ENCODE results near the gene PLEKHH3.

DNA sequence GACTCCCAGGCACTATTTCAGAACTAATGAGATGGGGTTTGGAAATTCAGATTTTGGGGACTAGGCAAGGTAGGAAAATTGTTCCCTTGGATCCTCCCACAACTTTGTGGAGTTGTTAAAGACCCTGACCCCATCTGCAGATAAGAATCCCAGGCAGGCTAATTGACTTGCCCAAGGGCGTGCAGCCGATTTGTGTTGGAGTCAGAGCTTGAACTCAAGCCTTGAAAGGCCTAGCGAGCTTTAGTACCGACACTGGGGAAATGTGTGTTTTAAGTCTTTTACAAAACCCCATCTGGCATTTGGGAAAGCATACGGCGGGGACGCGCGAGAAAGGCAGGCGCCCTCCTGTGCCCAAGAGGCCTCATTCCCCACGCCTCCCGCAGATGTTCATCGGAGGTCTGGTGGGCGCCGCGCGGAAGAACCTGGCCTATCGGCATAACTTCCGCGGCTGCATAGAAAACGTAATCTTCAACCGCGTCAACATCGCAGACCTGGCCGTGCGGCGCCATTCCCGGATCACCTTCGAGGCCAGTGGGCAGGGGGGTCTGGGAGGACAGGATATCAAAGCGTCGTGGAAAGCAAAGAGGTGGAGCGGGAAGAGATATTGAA lies 9.8 kb upstream of the PLEKHH3 start:
- TF ChIP-seq, protein P1, sequence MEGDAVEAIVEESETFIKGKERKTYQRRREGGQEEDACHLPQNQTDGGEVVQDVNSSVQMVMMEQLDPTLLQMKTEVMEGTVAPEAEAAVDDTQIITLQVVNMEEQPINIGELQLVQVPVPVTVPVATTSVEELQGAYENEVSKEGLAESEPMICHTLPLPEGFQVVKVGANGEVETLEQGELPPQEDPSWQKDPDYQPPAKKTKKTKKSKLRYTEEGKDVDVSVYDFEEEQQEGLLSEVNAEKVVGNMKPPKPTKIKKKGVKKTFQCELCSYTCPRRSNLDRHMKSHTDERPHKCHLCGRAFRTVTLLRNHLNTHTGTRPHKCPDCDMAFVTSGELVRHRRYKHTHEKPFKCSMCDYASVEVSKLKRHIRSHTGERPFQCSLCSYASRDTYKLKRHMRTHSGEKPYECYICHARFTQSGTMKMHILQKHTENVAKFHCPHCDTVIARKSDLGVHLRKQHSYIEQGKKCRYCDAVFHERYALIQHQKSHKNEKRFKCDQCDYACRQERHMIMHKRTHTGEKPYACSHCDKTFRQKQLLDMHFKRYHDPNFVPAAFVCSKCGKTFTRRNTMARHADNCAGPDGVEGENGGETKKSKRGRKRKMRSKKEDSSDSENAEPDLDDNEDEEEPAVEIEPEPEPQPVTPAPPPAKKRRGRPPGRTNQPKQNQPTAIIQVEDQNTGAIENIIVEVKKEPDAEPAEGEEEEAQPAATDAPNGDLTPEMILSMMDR (IDR thresholded peaks at IDR 0.05), result no peak
- TF ChIP-seq ZFX (IDR thresholded peaks at IDR 0.05; ENCODE audit: borderline replicate concordance), result no peak

Data from 22Rv1 (cell line).